ENCODE results near the gene TBL1XR1.
"Not testable (repeated sequence)": the region's sequence is repeated elsewhere in the genome, so short reads cannot be mapped to it uniquely, and the experiment has no call there.

The TBL1XR1 gene

DNA sequence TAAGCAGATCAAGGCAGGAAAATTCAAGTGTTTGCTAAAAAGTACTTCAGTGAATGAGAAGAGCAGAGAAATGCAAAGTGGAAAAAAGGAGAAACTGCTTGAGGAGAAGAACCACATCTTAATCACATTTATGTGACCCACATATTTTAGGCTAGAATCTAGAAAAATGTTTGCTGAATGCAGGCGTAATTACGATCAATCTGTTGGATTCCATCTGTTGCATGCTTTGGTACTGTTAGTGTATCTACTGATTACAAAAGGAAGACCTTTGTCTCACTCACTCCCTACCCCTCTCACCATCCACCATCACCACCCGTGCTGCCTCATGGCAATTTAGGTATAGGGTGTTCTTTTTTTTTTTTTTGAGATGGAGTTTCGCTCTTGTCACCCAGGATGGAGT, 9.7 kb upstream of the TBL1XR1 start:
- DNase-seq, result no peak

DNA sequence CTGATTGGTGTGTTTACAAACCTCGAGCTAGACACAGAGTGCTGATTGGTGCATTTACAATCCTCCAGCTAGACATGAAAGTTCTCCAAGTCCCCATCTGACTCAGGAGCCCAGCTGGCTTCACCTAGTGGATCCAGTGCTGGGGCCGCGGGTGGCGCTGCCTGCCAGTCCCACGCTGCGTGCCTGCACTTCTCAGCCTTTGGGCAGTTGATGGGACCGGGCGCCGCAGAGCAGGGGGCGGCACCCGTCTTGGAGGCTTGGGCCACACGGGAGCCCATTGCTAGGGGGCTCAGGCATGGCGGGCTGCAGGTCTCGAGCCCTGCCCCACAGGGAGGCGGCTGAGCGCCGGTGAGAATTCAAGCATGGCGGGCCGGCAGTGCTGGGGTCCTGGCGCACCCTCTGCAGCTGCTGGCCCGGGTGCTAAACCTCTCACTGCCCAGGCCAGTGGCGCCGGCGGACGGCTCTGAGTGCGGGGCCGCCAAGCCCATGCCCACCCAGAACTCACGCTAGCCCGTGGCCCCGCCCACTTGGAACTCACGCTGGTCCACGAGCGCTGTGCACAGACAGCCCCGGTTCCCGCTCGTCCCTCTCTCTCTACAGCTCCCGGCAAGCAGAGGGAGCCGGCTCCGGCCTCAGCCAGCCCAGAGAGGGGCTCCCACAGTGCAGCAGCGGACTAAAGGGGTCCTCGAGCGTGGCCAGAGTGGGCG, 6.6 kb upstream of the TBL1XR1 start:
- no peak for DNase-seq

DNA sequence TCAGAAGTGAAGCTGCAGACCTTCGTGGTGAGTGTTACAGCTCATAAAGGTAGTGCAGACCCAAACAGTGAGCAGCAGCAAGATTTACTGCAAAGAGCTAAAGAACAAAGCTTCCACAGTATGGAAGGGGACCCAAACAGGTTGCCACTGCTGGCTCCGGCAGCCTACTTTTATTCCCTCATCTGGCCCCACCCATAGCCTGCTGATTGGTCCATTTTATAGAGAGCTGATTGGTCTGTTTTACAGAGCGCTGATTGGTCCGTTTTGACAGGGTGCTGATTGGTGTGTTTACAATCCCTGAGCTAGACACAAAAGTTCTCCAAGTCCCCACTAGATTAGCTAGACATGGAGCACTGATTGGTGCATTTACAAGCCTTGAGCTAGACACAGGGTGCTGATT, 5.7 kb upstream of the TBL1XR1 start:
- not testable (repeated sequence) for DNase-seq

DNA sequence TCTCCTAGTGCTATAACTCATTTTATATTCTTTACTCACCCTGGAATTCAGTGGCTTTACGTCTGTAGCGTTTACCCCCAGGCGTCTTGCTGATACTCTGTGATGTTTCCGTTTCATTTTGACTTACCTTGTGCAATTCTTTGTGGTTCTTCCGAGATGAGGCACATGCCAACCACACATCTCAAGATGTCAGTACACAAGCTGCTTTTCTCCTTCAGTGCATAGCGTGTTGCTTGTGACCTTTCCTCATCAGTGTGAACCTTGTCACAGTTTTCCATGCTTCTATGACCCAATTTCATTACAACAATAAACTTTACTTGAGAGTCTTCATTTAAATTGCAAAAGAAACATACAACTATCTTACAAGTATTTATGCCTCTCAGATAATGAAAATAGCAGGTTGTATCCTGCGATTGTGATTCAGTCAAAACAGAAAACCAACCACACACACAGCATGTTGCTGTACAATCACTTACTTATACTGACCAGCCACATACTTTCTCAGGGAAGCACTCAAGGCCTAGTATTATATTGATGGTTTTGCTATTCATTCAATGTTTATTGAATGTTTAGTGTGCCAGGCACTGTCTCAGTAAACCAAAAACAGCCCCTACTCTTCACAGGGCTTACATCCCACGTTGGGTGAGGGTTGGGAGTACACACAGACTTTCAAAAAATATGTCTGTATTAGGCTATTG, 4.6 kb upstream of the TBL1XR1 start:
- DNase-seq, result peak; percentile 57

DNA sequence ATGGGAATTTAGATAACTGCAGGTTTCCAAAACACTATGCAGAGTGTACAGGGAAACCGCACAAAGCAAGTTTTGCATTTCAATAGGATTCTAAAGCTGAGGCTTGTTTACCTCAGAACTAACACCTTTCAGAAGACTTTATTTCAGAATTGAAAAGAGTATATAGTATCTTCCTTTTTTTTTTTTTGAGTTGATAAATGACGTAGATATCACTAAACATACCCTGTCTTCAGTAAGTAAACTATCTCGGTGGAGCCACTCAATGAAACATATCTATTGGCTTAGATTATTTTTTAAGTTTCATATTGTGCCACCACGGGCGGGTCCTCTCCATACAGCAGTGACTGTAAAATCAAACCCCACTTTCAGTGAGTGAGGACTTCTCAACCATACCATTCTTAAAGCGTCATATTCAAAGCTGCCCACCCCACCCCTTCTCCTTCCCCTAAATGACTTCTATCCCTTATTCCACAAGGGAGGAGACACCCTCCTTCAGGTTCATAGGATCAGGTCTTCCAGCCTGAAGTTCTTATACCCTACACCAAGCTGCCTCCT, 2.0 kb upstream of the TBL1XR1 start:
- DNase-seq, result no peak

DNA sequence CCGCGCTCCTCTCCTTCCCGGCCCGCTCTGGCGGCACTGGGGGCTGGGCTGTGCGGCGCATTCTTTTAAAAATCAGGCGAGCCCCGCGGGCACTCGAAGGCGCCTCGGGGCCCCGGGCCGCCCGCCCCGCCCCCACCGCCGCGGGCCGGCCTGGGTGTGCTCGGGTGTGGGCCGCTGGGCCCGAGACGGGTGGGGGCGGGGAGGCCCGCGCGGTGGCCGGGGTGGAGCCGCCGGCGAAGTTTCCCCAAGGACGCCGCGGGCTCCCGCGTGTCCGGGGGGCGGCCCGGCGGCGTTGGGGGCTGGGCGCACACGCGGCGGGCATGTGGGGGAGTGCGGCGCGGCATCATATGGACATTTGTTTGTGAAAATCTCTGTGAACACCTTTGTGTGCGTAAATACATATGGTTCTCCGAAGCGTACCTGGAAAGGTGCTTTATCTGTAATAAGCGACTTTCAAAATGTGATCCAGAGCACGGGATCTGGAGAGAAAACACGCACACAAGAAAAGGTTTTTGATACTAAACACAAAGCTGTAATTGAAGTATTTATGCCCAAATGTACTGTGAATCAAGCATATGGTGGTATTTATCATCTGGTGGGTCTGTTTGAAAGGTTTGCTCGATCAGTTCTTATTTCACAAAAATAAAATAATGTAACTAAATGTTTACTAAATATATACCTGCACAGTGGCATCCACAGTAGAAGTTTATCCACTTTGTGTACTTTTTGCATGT, 612 bp upstream of the TBL1XR1 start:
- no peak for DNase-seq

DNA sequence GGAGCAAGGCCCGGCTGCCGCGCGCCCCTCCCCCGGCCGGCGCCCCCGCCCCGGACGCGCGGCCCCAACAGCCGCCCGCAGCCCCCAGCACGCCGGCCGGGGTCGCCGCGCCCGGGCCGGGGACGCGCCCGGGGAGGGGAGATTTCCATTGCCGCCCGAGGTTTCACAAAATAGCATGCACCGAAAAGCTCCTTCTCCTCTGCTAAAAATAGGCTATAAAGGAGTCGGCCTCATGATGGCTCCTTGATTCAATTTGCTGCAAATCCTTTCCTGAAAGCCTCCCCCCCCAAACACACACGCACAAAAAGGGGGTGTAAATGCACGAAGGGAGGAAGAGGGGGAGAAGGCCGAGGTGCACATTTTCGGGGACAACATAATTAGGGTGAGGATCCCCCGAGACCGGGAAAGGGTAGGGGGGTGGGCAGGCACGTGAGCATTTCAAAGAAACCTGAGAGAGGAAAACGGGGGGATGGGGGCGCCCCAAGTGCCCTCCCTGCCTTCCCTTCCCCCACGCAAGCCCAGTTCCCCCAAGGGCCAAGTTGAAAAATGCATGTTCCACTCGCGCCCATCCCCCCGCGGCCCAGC, 734 bp downstream of the TBL1XR1 start:
- DNase-seq, result peak; percentile 29

DNA sequence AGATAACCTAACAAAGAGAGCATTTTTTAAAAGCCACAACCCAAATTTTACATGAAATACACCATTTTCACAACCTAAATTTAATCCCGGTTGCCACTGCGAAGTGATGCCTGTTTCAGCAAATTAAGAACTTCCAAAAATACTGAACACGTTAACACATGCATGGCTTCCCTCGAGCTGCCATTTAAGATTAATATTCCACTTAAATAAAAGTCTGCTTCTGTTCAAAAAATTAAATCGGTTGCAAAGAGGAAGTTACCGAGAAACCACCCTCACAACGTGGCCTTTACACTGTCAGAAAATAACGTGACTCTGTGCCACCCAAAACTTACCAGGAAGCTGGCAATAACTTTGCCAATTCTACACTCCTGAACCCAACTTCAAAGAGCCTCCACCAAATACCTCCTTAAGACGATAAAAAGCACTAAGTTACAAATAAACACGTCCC, 1.2 kb downstream of the TBL1XR1 start:
- no peak for DNase-seq

DNA sequence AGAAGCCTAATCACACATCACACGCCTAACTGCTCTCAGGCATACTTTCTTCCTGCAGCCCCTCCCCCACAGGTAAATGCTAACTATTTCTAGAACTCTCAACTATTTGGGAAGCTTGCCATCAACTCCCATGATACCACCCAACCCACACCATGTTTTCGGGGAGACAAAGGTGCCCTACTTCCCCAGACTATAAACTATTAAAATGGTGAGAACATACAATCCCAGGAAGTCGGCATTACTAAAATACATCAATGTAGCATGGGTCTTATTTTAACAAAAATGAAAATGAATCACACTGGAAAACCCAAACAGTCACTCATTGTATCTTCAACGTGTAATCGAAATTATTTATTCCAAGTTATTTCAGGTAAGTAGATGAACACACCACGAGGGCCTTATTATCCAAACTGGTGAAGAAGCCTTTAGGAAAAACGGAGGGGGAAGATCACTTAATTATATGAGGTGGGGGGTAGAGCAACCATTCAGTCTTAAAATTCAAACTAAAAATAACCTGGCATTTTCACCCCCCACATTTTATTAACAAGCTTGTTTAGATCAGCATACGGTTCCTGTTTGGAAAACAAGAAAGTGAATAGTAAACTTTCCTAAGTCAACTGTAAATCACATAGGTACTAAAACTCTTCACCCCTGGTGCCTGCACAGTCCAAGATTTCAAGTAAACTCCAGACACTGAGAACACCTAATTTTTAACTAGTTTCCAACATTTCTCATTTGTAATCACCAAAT, 1.9 kb downstream of the TBL1XR1 start:
- no peak for DNase-seq

DNA sequence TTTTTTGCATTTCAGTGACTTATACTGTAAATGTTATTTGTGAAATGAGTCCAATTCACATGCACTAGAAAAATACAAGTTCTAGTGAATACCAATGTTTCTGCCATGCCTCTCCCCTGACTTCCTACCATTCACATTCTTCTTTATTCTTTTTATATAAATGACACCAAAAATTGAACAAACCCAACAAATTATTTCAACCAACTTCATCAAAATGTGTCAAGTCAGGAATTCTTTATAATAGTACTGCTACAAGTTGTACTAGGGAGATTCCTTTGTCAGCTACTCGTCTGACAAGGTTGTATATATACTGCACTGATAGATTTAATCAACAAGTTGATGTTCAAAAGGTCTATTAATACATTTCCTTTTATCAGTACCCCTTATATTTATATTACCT, 3.0 kb downstream of the TBL1XR1 start:
- DNase-seq, result no peak

DNA sequence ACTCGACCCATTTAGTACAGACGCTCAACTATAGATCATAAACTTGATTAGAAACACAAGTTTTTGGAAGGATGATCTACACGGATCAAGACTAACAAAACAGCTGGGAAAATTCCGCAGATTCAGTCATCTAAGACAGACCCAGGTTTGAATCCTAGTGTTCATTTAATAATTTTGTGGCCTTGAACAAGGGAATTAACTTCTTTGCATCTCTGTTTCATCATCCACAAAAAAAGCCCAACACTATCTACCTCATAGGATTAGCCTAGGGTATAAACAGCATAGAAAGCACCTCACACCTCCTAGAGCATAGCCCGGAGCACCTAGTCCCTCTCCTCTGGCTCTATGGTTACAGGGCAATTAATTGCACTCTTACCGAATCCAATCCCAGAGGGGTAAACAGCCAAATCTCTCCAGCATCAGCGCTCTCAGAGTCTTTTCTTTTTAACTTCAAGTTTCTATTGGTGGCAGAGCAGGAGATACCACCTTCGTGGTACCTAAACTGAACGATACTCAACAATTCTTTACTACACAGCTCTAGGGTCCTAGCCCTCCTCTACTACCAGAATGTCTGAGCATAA, 3.5 kb downstream of the TBL1XR1 start:
- DNase-seq, result no peak

DNA sequence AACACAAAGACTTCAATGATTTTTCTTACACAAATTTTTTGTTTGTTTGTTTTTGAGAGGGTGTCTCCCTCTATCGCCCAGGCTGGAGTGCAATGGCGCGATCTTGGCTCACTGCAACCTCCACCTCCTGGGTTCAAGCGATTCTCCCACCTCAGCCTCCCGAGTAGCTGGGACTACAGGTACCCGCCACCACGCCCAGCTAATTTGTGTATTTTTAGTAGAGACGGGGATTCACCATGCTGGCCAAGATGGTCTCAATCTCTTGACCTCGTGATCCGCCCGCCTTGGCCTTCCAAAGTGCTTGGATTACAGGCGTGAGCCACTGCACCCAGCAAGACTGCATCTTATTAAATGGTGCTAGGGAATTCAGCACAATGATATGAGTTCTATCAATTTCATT, 4.0 kb downstream of the TBL1XR1 start:
- DNase-seq, result not testable (repeated sequence)

DNA sequence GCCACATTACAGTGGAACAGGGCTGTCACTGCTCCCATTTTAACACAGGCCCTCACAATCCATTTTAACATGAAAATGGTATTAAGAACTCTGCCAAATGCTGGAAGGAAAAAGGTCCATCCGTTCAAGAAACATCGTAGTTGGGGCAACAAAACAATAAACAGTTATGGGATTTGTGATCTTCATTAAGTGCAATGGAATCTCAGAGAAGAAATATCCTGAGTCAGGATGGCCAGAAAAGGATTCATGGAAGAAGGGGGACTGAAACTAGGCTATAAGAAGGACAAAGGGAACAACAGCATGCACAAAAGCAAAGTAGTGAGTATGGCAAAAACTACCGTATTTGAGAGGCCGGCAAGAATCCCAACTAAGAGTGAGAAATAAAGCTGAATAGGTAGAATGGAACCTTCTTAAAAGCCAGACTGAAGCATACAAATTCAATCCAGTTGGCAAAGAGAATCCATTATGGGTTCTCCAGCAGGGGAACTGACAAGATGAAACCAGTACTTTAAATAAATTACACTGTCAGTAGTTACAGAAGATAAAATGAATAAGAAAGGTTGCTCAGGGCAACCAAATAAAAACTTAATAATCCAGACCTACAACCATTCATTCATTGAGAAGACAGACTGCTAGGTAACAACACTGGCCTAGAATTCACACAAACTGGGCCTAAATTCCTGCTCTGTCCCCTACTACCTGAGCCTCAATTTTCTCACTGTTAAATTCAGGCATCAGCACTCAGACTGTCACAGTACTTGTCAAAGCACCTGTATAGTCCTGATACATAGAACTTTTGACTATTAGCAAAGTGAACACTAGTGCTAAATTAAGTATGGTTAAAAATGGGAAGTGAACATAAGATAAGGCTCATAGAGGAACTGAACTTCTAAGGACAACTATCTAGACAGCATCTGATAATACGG, 6.3 kb downstream of the TBL1XR1 start:
- DNase-seq, result no peak

DNA sequence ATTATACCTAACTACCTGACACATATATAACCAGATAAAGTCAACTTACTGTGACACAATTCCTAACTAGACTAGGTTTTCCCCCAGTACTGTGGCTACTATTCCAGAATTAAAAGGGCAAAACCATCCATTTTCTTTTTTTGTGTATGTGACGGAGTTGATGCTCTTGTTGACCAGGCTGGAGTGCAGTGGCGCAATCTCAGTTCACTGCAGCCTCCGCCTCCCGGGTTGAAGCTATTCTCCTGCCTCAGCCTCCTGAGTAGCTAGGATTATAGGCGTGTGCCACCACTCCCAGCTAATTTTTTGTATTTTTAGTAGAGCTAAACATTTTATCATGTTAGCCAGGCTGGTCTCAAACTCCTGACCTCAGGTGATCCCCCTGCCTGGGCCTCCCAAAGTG, 7.1 kb downstream of the TBL1XR1 start:
- not testable (repeated sequence) for DNase-seq

DNA sequence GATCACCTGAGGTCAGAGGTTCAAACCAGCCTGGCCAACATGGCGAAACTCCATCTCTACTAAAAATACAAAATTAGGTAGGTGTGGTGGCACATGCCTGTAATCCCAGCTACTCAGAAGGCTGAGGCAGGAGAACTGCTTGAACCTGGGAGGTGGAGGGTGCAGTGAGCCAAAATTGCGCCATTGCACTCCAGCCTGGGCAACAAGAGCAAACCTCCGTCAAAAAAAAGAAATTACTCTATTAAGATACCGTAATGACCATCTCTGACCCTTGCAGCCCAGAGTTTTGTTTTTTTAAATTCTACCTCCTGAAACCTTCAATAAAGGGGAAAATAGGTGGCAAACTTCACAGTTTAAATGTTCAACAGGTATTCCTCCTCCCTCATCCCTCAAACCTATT, 9.0 kb downstream of the TBL1XR1 start:
- DNase-seq, result not testable (repeated sequence)

DNA sequence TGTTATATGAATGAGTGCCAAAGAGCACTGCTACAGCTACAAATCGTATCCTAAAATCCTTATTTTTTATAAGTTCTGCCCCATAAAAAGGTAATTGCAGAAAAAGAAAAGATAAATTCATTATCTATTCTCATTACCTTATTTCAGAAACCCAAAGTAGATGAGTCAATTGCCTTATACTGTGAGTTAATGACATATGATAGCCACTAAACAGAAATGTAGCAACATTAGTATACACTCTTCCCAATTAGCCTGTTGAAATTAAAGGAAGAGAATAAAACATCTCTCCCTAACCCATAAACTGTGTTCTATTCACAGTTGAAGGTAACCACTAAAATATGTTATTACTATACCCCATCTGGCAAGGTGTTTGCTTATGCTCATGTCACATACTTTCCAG, 11.0 kb downstream of the TBL1XR1 start:
- no peak for DNase-seq

DNA sequence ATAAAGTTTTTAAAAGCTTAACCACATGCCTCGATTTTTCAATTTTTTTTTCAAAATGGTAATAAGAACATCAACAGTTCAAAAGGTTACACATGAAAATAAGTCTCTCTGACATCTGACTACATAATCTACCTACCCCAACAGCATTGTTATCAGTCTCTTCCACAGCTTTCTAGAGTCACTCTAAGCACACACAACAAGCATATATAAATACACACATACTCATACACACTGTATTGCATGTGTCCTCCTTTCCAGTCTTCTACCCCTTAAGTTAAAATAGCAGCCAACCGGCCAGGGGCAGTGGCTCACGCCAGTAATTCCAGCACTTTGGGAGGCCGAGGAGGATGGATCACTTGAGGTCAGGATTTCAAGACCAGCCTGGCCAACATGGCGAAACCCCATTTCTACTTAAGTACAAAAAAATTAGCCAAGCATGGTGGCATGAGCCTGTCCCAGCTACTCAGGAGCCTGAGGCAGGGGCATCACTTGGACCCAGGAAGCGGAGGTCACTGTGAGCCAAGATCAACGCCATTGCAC, 12.2 kb downstream of the TBL1XR1 start:
- no peak for DNase-seq

DNA sequence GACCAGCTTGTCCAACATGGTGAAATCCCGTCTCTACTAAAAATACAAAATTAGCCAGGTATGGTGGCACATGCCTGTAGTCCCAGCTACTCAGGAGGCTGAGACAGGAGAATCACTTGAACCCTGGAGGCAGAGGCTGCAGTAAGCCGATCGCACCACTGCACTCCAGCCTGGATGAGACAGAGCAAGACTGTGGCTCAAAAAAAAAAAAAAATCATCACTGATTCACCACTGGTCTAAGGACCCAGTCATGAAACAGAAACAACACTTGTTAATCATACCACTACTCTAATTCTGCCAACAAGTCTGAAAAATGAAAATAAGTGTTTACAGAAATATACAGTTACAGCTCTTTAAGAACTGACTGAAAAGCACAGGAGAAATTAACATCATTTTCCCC, 12.7 kb downstream of the TBL1XR1 start:
- DNase-seq, result peak; percentile 22

DNA sequence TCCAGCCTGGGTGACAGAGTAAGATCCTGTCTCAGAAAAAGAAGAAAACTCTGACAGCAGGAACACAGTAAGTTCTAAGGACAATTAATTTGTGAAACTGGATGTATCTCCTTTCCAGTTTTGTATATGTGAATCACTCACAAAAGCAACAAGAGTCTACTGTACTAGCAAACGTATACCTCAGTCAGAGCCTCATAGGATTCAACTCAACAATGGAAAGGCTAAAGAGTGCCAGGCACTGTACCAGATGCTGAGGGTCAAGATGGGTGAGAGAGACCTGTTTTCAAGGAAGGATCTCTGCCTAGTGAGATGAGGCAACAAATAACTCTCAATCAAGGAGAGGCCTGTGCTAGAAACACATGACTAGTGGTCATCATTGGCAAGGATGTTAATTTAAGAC, 14.9 kb downstream of the TBL1XR1 start:
- no peak for DNase-seq

DNA sequence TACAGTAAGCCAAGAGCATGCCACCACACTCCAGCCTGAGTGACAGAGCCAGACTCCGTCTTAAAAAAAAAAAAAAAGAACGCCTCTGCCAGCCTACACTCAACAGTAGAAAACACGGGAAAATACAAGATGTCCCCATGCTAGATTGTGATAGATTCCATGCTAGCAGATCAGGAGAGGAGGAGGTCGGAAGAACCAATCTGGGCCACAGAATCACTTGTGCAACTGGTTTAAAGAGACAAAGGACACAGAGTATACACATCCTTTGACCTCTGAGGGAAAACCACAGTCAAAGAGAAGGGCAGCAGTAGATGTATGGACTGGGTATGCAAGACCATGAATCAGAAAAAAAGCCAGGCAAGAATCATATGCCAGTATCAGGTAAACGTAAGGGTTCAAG, 15.9 kb downstream of the TBL1XR1 start:
- no peak for DNase-seq

DNA sequence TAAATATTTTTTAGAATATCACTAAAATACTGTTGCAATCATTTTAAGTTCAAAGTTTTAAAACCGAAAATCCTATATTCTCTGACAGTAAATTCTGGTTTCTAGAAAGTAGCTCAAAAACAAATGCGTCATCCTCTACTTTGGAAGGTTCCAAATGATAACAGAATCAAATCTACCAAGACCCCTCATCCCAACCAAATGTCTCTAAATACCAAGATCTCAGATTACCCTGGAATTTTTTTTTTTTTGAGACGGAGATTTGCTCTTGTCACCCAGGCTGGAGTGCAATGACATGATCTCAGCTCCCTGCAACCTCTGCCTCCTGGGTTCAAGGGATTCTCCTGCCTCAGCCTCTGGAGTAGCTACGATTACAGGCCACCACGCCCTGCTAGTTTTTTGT, 16.8 kb downstream of the TBL1XR1 start:
- no peak for DNase-seq

Measured in stimulated activated naive CD4-positive, alpha-beta T cell treated with Interleukin-2 at 50 U/mL for 16 hours (primary cell).